ENCODE data around the gene FZD2.
"Not testable (repeated sequence)": the region's sequence is repeated elsewhere in the genome, so short reads cannot be mapped to it uniquely, and the experiment has no call there.

Gene FZD2

GRCh38 chr17:44556832-44557606 is at the start of gene FZD2:
FZD2 (plus strand) TSS chr17:44557484; CDS start chr17:44557689, 205 bp downstream.
- DNase-seq (ENCODE audit: low spot score), result peak; percentile 85

DNA sequence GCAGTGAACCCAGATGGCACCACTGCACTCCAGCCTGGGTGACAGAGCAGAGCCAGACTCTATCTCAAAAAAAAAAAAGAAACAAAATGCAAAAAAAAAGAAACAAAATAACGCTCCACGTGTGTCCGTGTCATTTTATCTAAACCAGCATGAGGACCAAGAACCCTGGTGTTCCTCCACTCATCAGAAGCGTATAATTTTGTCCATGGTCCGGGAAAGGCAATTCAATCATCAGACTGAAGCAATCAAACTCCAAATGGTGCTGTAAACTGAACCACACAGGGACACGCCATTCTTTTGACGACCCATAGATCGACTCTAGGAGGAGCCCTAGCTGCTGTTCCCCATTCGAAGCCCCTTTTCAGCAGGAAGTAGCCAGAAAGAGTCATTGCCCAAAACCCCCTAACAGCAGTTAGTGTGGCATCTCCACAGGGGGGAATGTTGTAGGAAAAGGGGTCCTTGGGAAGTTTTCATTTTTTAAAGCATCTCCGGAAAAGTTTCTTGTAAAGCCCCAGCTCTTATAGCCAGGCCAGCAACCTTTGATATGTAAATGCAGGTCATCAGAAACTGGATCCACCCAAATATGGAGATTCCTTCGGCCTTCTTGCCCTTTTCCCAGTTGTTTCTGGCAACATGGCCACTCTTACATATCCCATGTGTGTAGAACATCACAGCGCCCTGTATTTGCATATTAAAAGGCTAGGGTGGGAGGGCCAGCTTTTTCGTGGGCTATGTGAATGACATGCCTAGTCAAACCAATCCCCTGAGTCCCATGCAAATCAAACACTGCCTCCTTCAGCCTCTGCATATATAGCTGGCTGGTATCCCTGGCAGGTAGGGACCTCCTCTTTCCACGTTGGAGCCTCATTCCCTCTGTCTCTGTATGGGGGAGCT is 45.8 kb upstream of the FZD2 start:
- not testable (repeated sequence) for DNase-seq (ENCODE audit: low spot score)

DNA sequence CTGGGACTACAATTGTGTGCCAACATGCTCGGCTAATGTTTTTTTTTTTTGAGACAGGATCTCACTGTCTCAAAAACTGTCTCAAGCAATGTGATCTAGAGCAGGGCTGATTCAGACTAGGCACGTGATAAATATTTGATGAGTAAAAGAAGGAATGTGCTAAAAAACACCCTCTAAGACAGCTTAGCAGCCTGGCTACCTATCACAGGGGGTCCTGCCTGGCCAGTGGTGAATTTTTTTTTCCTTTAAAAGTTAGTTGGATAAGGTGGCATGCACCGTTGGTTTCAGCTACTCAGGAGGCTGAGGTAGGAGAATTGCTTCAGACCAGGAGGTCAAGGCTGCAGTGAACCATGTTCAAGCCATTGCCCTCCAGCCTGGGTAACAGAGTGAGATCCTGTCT is 39.3 kb upstream of the FZD2 start:
- no peak for DNase-seq (ENCODE audit: low spot score)

GRCh38 chr17:44522883-44523671 is 34.2 kb upstream of the FZD2 start:
- no peak for DNase-seq (ENCODE audit: low spot score)

- no peak for DNase-seq (ENCODE audit: low spot score)
Measured at GRCh38 chr17:44523672-44523972, 33.7 kb upstream of the FZD2 start.

DNA sequence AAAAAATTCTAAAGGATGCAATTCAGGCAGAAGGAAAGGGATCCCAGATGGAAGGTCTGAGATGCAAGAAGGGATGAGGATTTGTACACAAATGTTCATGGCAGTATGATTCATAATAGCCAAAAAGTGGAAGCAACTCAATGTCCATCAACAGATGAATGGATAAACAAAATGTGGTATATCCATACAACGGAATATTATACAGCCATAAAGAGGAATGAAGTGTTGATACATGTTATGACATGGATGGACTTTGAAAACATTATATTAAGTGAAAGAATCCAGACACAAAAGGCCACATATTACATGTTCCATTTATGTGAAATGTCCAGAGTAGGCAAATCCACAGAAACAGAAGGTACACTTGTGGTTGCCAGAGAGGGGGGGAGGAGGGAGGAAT is 30.2 kb upstream of the FZD2 start:
- DNase-seq (ENCODE audit: low spot score), result no peak

- DNase-seq (ENCODE audit: low spot score), result no peak
Measured at GRCh38 chr17:44527954-44528353, 29.3 kb upstream of the FZD2 start.

DNA sequence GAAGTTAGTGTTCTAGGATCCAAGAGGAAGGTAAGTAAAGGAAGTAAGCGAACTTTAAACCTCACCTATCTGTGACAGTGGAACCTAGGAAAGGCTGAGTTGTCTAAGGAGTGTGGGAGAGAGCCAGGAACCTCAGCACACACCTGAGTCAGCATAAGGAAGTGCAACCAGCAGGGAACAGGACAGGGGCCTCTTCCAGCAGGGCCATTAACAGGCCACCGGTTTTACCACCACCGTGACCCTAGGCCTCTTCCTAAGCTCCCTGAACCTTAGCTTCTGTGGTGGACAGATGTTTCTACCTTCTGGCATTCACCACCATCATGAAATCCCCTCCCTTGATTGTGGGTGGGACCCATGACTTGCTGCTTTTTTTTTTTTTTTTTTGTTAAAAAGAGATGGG is 27.4 kb upstream of the FZD2 start:
- DNase-seq (ENCODE audit: low spot score), result no peak

DNA sequence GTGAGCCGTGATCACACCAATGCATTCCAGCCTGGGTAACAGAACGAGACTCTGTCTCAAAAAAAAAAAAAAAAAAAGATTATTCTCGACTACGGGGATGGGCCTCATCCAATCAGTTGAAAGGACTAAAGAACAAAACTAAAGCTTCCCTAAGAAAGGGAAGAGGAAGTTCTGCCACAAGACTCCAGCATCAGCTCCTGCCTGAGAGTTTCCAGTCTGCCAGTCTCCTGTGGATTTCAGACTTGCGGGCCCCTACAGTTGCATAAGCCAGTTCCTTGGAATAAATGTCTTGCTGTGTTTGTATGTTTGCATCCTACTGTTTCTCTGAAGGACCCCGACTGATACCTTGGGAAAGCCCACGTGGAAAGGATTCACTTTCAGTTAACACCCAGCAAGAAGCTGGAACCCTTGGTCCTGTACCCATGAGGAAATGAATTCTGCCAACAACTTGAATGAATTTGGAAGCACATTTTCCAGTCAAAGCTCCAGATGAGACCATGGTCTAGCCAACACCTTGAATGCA is 26.3 kb upstream of the FZD2 start:
- DNase-seq (ENCODE audit: low spot score), result no peak

GRCh38 chr17:44533533-44534246 is 23.6 kb upstream of the FZD2 start:
- peak; percentile 68 for DNase-seq (ENCODE audit: low spot score)

- DNase-seq (ENCODE audit: low spot score), result peak; percentile 46
Measured at GRCh38 chr17:44536090-44536953, 21.0 kb upstream of the FZD2 start.

GRCh38 chr17:44537922-44538321 is 19.4 kb upstream of the FZD2 start:
- not testable (repeated sequence) for DNase-seq (ENCODE audit: low spot score)

DNA sequence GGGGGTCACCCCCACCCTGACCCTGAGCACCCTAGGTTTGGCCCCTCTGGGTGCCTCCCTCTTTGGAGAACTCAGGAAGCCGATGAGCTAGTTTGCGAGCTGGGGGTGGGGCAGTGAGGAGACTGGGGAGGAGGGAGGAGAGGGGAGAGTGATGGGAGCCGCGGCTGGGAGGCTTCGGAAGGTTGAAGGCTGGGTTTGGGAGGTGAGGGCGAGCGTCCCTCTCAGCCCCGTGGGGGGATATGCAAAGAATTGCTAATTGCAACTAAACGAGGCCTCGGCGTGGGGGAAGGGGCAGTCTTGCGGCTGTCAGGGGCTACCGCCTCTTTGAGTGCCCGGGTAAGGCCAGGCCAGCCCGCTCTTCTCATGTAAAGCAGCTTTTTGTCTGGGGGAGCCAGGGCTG is 17.6 kb upstream of the FZD2 start:
- DNase-seq (ENCODE audit: low spot score), result no peak

DNA sequence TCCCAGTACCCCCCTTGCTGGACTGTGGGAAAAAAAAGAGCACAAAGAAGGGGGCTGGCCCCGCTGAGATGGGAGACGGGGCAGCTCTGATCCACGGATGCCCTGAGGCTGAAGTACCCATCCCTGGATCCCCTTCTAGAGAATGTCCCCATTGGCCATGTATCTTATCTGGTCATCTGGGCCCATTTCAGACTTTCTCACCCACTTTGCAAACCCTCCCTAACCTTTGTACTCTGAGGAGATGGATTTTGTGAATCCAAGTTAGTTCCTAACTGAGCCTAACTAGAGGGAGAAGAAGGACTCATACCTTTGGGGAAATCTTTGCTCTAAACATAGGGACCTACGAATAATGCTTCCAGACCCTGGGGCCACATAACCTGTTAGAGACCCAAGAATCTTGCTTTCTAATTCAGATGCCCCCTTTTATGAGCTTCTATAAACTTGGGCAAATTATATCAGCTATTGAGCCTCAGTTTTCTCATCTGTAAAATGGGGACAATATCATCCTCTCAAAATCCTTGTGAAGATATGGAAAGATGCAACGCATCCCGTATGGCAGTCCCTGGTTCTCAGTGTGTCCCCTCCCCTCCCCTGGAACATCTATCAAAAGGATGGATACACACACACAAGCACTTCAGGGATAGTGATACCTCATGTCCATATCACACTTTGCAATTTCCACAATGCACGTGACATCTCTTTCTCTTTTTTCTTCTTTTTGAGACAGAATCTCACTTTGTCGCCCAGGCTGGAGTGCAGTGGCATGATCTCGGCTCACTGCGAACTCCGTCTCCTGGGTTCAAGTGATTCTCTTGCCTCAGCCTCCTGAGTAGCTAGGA is 16.8 kb upstream of the FZD2 start:
- DNase-seq (ENCODE audit: low spot score), result no peak

- no peak for DNase-seq (ENCODE audit: low spot score)
Measured at GRCh38 chr17:44541884-44542581, 15.3 kb upstream of the FZD2 start.

DNA sequence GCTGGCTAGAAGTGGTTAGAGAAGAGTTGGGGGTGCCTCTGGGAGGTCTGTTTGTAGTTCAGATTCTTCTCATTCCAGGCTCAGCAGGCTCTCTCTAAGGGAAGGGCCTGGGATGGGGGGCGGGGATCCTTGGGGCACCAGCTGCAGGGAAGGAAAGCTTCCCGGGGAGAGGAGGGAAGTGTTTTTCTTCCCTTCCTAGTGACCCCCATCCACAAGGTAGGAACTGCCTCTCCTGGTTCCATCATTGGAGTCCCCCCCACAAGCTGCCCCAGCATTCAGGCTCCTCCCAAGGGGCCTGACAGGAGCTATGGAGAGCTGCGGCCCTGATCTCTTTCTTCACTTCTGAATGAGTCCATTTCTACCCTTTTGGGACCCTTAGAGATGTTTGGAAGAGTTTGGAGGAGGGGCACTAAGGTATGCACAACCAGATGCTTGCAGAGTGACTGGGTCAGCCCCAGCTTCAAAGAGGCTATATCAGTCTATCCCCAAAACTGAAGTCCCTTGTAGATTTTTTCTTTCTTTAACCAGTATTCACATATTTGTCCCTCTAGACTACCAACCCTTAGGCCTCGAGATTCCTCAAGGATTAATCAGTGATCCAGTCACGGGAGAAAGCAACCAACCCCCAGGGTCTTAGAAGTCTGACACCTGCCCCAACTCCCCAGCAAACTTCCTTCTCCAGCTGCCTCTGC is 13.9 kb upstream of the FZD2 start:
- DNase-seq (ENCODE audit: low spot score), result no peak

DNA sequence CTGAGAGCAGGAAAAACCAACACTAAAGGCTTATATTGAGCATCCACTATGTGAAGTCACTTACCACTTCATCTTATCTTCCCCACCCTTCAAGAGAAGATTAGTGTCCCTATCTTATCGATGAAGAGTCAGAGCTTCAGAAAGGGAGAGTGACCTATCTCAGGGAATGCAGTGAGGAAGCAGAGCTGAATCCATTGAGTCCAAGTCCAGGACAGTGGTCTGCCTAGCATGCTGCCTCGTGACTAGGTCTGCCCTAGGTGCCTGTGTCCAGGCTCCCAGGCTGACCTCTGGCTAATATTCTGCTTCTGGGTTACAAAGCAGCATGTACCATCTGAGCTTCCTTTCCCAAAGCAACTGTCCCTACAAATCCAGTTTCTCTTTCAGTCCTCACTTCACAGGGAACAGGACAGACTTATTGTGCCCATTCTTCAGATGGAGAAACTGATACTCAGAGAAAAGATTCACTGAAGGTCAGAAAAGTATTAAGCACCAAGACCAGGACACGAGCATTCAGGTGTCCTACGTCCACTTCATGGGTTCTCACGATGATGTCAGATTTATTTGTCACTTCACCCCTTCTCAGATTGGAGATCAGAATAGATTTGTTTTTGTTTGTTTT is 13.3 kb upstream of the FZD2 start:
- DNase-seq (ENCODE audit: low spot score), result no peak

Data from pons (tissue), 1 donor.